Glomerular visceral epithelial cell (primary cell): ENCODE data around the gene PRSS33.

Experiments
- DNase-seq: peaks from one replicate; pipeline ENCODE4 v3.0.0-alpha.2; 2016; ENCODE audit errors: extremely low spot score

Gene PRSS33

DNA sequence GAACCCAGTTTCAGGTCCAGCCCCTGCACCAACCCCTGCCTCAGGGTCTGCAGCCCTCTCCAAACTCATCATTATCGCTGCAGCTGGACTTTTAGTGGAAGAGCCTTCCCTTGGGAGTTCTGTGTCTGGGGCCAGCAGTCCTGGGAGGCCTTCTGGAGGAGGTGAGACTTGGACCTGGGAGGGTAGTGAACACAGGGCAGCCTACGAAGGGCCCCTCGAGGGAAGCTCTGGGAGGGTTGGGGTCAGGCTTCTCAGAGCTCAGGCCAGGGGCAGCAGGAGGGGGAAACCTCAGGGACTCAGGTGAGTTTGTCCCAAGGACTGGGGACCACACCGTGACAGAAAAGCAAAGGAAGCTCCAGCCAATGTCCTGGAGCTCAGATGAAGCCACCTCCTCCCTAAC is 46.2 kb downstream of the PRSS33 start:
- no peak for DNase-seq

DNA sequence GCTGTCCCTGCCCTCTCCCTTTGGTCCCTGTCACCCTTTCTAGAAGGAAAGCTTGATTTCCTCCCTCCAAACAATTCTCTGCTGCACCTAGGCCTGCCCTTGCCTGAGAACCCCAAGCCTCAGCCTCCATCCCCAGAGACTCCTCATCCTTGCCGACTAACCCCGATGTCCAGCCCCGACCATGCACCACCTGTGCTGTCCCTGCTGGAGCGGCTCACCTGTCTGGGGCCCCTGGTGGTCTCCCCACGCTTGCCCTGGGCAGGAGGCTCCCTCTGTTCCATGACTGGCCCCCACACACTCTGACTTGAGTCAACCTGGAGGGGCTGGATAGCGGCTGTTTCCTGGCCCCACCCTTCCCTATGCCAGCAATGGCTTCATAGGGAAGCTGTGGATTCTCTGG is 46.9 kb downstream of the PRSS33 start:
- no peak for DNase-seq

DNA sequence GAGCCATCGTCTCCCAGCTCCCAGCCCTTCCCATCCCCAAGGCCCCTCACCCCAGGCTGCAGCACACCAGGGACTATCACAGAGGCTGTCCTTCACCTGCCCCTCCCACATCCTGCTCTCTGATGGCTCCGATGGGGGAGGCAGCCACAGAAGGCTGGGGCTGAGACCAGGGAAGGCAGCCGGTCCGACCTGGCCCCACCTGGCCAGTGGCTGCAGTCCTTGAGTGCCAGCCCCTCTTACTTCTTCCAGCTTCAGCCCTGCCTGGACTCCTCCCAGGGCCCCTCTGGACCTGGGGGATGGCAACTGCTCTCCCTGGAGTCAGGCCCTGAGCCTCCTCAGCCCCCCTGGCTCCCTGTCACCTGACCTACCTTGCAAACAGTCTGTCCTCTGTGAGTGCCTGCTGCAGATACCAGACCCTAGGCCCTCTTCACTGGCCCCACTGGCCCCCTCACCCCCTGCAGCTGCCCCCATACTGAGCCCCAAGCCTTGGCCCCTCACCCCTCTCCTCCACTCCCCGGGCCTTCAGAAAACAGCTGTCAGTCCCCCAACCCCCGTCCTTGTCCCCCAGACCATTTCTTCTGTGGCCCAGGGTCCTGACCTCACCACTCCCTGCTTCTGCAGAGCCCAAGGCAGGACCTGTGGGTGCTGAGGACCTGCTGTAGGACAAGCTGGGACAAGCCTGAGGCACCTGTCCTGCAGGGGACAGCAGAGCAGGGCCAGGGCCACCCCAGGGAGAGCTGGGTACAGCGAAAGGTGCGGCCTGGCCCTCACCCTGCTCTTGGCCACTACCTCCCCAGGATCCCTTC is 47.5 kb downstream of the PRSS33 start:
- DNase-seq: no peak

DNA sequence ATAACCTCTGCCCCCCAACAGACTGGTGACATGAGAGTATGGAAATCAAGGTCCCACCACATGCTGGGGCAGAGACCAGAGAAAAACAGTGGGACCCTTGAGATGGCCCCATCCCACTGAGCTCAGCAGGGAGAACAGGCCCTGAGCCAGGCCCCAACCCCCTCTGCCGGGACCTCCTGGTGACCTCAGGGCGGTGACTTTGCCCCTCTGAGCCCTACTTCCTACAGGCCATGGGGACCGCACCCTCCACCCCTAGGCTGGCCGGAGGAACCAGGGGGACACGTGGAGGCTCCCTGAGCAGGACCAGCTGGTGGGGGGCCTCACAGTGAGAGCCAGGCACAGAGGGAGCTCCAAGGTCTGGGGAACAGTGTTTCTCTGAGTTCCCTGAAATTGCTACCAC is 48.7 kb downstream of the PRSS33 start:
- no peak for DNase-seq

DNA sequence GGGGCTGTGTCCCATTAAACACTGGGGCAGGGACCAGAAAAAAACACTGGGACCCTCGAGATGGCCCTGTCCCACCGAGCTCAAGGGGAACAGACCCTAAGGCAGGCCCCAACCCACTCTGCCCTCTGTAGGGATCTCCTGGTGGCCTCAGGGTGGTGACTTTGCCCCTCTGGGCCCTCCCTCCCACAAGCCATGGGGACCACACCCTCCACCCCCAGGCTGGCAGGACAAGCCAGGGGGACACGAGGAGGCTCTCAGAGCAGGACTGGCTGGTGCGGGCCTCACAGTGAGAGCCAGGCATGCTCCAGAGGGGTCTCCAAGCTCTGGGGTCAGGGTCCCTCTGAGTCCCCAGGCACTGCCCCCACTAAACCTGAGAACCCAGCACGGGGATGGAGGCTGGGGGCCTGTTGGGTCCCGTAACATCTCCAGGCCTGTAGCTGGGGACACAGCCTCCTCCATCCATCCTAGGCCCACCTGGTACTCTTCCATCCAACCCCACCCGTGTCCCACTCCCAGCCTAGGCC is 49.4 kb downstream of the PRSS33 start:
- no peak for DNase-seq

DNA sequence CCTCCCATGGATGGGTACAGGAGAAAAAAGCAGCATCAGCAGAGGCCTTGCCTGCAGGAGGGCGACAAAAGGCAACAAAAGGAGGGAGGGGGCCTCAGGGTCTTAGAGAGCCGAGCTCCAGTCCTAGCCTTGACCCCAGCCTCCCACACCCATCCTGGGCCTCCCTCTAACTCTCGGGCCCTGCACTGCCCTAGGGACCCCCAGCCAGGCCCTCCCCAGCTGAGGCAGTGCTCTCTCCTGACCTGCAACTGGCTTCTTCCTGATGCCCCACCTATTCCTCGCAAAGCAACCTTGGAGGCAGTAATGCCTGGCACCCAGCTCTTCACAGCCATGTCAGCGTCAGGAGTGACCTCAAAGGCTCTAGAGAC is 50.1 kb downstream of the PRSS33 start:
- DNase-seq: no peak

DNA sequence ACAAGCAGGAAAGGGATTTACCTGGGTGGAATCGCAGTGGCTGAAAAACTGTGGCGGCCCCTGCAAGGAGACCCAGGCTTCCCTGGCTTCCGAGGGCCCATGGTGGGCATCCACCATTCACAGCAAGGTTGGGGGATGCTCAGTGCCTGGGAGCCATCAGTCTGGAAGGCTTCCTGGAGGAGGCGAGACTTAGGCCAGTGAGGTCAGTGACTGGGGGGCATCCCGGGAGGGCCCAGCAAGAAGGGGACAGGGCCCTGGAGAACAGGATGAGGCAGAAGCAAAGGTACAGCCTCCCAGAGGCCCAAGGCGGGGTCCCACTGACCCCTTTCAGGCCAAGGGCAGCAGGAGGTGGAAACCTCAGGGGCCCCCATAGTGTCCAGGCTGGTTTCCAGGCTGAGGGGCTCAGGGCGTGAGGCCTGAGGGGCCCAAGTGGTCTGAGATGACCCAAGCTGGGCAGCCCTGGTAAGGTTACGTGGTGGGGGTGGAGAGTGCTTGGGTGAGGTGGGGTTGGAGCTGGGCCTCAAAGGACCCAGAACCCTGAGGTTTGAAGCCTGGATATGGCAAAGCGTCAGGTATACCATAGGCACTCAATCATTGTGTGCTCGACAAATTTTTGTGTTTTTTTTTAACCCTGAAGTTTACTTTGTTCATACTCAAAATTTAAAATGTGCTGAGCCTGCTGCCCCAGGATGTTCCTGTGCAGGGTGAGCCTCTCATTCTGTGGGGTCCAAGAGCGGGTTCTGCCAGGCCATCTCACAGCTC is 50.7 kb downstream of the PRSS33 start:
- DNase-seq: no peak

DNA sequence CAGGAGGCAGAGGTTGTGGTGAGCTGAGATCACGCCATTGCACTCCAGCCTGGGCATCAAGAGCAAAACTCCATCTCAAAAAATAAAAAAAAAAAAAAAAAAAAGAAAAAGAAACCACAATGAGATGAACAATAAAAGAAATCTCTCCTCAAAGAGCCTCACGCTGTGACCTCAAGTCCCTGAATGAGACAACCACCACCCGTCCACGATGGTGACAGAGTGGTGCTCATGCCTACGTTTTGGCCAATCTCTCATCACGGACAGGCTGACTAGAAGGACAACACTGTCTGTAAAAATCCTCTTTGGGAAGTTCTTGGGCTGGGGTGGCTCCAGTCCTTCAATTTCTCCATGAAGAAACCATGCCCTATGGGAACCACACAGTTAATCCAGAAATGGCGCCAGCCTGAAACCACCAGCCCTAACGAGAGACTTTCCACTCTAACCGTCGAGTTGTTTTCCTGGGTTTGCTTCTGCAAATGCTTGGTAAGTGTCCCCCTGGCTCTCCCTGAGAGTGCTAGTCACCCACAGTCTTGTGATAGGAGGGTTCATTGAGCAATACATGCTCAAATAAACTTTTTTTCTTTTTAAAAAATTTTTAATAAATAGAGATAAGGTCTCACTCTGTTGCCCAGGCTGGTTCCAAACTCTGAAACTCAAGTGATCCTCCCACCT is 52.4 kb downstream of the PRSS33 start:
- no peak for DNase-seq
